Stimulated activated CD4-positive, alpha-beta T cell treated with anti-CD3 and anti-CD28 coated beads, Interleukin-4, amount 100 ng/mL, for 24 hours (primary cell): ENCODE measurements around the gene DMKN.

Experiments
- DNase-seq: peaks from one replicate; pipeline ENCODE4 v3.0.0-alpha.2; 2020

Gene DMKN

GRCh38 chr19:35513628-35514281 is at the start of gene DMKN:
Gene DMKN (minus strand): TSS chr19:35513649. CDS start chr19:35513475, 174 bp downstream.
- no peak for DNase-seq

- DNase-seq, result no peak
These were observed 49.3 kb upstream of the DMKN start for GRCh38 chr19:35562776-35563175.

- DNase-seq, result no peak
These were observed 48.9 kb upstream of the DMKN start for GRCh38 chr19:35562336-35562735.

- no peak for DNase-seq
These were observed 48.0 kb upstream of the DMKN start for GRCh38 chr19:35561436-35561835.

GRCh38 chr19:35560677-35561076 is 47.2 kb upstream of the DMKN start:
- DNase-seq, result no peak

- DNase-seq, result no peak
These were observed 46.8 kb upstream of the DMKN start for GRCh38 chr19:35560271-35560670.

- DNase-seq, result no peak
These were observed 46.3 kb upstream of the DMKN start for GRCh38 chr19:35559781-35560180.

GRCh38 chr19:35559281-35559659 is 45.8 kb upstream of the DMKN start:
- DNase-seq, result no peak

- DNase-seq, result no peak
These were observed 45.2 kb upstream of the DMKN start for GRCh38 chr19:35558400-35559280.

GRCh38 chr19:35557539-35558399 is 44.3 kb upstream of the DMKN start:
- peak; percentile 47 for DNase-seq

- DNase-seq, result no peak
These were observed 43.5 kb upstream of the DMKN start for GRCh38 chr19:35556846-35557538.

- DNase-seq, result no peak
These were observed 42.7 kb upstream of the DMKN start for GRCh38 chr19:35556025-35556590.

- DNase-seq, result no peak
These were observed 42.0 kb upstream of the DMKN start for GRCh38 chr19:35555301-35556005.

- DNase-seq, result no peak
These were observed 40.6 kb upstream of the DMKN start for GRCh38 chr19:35554076-35554475.

GRCh38 chr19:35553385-35554000 is 40.0 kb upstream of the DMKN start:
- no peak for DNase-seq

- DNase-seq, result no peak
These were observed 39.3 kb upstream of the DMKN start for GRCh38 chr19:35552534-35553384.

GRCh38 chr19:35551091-35551810 is 37.8 kb upstream of the DMKN start:
- no peak for DNase-seq

- DNase-seq, result no peak
These were observed 36.6 kb upstream of the DMKN start for GRCh38 chr19:35549879-35550523.
